ENCODE measurements around the gene ZNF319. TPM values are rescaled to one million over a fixed set of nuclear protein-coding genes. Genes with fewer than 3 reads are reported as not detected.

ZNF319 gene
- total and polyA plus RNA-seq, 4 donors = 0.64 to 3.4 (median 2.6) TPM

DNA sequence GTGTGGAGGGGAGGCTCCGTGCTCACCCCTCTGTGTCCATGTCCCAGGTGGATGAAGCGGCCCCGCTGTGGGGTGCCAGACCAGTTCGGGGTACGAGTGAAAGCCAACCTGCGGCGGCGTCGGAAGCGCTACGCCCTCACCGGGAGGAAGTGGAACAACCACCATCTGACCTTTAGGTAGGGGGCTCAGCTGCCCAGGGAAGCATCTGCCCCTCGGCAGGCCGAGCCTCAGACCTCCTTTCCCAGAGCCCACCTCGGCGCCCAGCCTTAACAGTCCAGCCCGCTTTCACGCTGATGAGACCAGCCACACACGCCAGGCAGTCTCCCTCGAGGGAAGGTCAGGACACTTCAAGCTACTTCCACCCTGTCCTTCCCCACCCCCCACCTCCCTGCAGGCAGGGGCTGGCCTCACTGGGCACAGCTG, 37.8 kb upstream of the ZNF319 start:
- no peaks in the 10 kb centered on the region for H3K9me3 ChIP-seq (ENCODE audit: control insufficient read depth in 4 of 4, low read length in 3 of 4)
- H3K4me1 ChIP-seq (ENCODE audit: control insufficient read depth in 4 of 4, insufficient read depth in 4 of 4, low read length in 3 of 4) = peaks cover 9 to 23% (median 15%) of the 10 kb centered on the region in 4 donors
- WGBS = 96% methylated on average over 20 of the region's 20 CpGs
- TF ChIP-seq FOXA1 (IDR thresholded peaks at IDR 0.05) (no peak), JUND (IDR thresholded peaks at IDR 0.05) (no peak), TAF1 (conservative IDR thresholded peaks at IDR 0.05) (no peak), SP1 (IDR thresholded peaks at IDR 0.05) (no peak), HNF4A (conservative IDR thresholded peaks at IDR 0.05) (no peak), FOXA2 (IDR thresholded peaks at IDR 0.05) (no peak), RAD21 (IDR thresholded peaks at IDR 0.05) (no peak), NR2F2 (IDR thresholded peaks at IDR 0.05) (no peak)
- TF ChIP-seq, protein P1, sequence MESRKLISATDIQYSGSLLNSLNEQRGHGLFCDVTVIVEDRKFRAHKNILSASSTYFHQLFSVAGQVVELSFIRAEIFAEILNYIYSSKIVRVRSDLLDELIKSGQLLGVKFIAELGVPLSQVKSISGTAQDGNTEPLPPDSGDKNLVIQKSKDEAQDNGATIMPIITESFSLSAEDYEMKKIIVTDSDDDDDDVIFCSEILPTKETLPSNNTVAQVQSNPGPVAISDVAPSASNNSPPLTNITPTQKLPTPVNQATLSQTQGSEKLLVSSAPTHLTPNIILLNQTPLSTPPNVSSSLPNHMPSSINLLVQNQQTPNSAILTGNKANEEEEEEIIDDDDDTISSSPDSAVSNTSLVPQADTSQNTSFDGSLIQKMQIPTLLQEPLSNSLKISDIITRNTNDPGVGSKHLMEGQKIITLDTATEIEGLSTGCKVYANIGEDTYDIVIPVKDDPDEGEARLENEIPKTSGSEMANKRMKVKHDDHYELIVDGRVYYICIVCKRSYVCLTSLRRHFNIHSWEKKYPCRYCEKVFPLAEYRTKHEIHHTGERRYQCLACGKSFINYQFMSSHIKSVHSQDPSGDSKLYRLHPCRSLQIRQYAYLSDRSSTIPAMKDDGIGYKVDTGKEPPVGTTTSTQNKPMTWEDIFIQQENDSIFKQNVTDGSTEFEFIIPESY (IDR thresholded peaks at IDR 0.05) = no peak
- TF ChIP-seq, protein P2, sequence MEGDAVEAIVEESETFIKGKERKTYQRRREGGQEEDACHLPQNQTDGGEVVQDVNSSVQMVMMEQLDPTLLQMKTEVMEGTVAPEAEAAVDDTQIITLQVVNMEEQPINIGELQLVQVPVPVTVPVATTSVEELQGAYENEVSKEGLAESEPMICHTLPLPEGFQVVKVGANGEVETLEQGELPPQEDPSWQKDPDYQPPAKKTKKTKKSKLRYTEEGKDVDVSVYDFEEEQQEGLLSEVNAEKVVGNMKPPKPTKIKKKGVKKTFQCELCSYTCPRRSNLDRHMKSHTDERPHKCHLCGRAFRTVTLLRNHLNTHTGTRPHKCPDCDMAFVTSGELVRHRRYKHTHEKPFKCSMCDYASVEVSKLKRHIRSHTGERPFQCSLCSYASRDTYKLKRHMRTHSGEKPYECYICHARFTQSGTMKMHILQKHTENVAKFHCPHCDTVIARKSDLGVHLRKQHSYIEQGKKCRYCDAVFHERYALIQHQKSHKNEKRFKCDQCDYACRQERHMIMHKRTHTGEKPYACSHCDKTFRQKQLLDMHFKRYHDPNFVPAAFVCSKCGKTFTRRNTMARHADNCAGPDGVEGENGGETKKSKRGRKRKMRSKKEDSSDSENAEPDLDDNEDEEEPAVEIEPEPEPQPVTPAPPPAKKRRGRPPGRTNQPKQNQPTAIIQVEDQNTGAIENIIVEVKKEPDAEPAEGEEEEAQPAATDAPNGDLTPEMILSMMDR (IDR thresholded peaks at IDR 0.05; ENCODE audit: low read depth, low read length, missing input control) = no peak
- TF ChIP-seq, protein P3, sequence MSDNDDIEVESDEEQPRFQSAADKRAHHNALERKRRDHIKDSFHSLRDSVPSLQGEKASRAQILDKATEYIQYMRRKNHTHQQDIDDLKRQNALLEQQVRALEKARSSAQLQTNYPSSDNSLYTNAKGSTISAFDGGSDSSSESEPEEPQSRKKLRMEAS (IDR thresholded peaks at IDR 0.05) = no peak
- H3K4me3 ChIP-seq (ENCODE audit: low read depth in 1 of 3, low read length in 3 of 3) = no peak overlapping the region
- DNase-seq (ENCODE audit: low spot score) = no peak
- H3K27me3 ChIP-seq (ENCODE audit: control insufficient read depth in 4 of 4, insufficient read depth in 4 of 4, low read length in 3 of 4) = no peaks in the 10 kb centered on the region
- H3K9ac ChIP-seq (ENCODE audit: low read depth in 1 of 2, low read length in 2 of 2) = no peak overlapping the region
- H3K27ac ChIP-seq (ENCODE audit: low read depth in 1 of 2, low read length in 2 of 2) = no peak overlapping the region
- H3K36me3 ChIP-seq (ENCODE audit: control insufficient read depth in 4 of 4, insufficient read depth in 3 of 4, low read depth in 1 of 4, low read length in 3 of 4) = peaks cover 14 to 49% (median 33%) of the 10 kb centered on the region in 4 donors

DNA sequence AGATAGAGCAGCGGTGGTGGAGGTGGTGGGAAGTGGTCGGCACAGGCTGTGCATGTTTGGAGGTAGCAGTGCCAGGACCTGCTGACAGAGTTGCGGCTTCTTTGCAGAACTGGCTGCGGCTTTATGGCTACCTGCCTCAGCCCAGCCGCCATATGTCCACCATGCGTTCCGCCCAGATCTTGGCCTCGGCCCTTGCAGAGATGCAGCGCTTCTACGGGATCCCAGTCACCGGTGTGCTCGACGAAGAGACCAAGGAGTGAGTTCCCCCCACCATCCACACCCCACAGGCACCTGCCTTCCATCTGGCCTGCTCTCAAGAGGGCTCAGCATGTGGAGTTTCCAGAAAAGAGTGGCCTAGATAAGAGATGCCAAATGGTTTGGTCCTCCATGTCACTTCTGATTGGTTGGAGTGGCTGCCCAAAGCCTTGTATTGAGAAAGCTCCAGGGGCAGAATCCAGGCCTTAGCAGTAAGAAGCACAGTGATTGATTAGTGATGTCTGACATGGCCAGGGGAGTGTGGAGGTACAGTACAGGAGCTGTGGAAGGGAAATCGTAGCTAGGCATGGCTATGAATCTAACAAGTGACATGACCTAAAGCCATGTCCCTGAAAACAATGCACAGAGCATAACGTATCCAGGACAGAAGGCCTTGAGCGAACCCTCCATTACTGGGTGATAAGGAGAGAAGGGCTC, 37.0 kb upstream of the ZNF319 start:
- H3K9ac ChIP-seq (ENCODE audit: low read depth in 1 of 2, low read length in 2 of 2) = no peak overlapping the region
- no peaks in the 10 kb centered on the region for H3K27me3 ChIP-seq (ENCODE audit: control insufficient read depth in 4 of 4, insufficient read depth in 4 of 4, low read length in 3 of 4)
- TF ChIP-seq FOXA1 (IDR thresholded peaks at IDR 0.05) = no peak
- TF ChIP-seq, protein P4, sequence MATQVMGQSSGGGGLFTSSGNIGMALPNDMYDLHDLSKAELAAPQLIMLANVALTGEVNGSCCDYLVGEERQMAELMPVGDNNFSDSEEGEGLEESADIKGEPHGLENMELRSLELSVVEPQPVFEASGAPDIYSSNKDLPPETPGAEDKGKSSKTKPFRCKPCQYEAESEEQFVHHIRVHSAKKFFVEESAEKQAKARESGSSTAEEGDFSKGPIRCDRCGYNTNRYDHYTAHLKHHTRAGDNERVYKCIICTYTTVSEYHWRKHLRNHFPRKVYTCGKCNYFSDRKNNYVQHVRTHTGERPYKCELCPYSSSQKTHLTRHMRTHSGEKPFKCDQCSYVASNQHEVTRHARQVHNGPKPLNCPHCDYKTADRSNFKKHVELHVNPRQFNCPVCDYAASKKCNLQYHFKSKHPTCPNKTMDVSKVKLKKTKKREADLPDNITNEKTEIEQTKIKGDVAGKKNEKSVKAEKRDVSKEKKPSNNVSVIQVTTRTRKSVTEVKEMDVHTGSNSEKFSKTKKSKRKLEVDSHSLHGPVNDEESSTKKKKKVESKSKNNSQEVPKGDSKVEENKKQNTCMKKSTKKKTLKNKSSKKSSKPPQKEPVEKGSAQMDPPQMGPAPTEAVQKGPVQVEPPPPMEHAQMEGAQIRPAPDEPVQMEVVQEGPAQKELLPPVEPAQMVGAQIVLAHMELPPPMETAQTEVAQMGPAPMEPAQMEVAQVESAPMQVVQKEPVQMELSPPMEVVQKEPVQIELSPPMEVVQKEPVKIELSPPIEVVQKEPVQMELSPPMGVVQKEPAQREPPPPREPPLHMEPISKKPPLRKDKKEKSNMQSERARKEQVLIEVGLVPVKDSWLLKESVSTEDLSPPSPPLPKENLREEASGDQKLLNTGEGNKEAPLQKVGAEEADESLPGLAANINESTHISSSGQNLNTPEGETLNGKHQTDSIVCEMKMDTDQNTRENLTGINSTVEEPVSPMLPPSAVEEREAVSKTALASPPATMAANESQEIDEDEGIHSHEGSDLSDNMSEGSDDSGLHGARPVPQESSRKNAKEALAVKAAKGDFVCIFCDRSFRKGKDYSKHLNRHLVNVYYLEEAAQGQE (IDR thresholded peaks at IDR 0.05) = no peak
- TF ChIP-seq NR2F2 (IDR thresholded peaks at IDR 0.05) = no peak
- TF ChIP-seq, protein P3 (IDR thresholded peaks at IDR 0.05) = no peak
- no peak overlapping the region for H3K4me3 ChIP-seq (ENCODE audit: low read depth in 1 of 3, low read length in 3 of 3)
- WGBS = 96% methylated on average over 16 of the region's 16 CpGs
- H3K27ac ChIP-seq (ENCODE audit: low read depth in 1 of 2, low read length in 2 of 2) = no peak overlapping the region
- H3K9me3 ChIP-seq (ENCODE audit: control insufficient read depth in 4 of 4, low read length in 3 of 4) = no peaks in the 10 kb centered on the region
- peaks cover 13 to 28% (median 21%) of the 10 kb centered on the region in 4 donors for H3K4me1 ChIP-seq (ENCODE audit: control insufficient read depth in 4 of 4, insufficient read depth in 4 of 4, low read length in 3 of 4)
- H3K36me3 ChIP-seq (ENCODE audit: control insufficient read depth in 4 of 4, insufficient read depth in 3 of 4, low read depth in 1 of 4, low read length in 3 of 4) = peaks cover 13 to 42% (median 32%) of the 10 kb centered on the region in 4 donors
- no peak for DNase-seq (ENCODE audit: low spot score)
